Parathyroid adenoma (tissue), 2 donors: ENCODE results near the gene PLCH1.

Experiments used
- H2AFZ ChIP-seq: fragments of 300-600 bp; sonication (generic); one replicate; pipeline ENCODE4 v1.7.0; 2017; ENCODE audit warnings: antibody characterized with exemption, mild to moderate bottlenecking
- H3K27ac ChIP-seq: fragments of 300-600 bp; sonication (generic); one replicate; pipeline ENCODE4 v1.7.0; 2017
- H3K27me3 ChIP-seq: fragments of 300-600 bp; sonication (generic); one replicate; pipeline ENCODE4 v1.7.0; 2017; ENCODE audit warnings: low read length; ENCODE audit not compliant: control insufficient read depth, insufficient read depth
- H3K36me3 ChIP-seq: fragments of 300-600 bp; sonication (generic); one replicate; pipeline ENCODE4 v1.7.0; 2017; ENCODE audit warnings: low read length; ENCODE audit not compliant: control insufficient read depth, insufficient read depth
- H3K4me1 ChIP-seq: fragments of 300-600 bp; sonication (generic); one replicate; pipeline ENCODE4 v1.7.0; 2017; ENCODE audit warnings: control low read depth
- H3K4me2 ChIP-seq: fragments of 300-600 bp; sonication (generic); one replicate; pipeline ENCODE4 v1.7.0; 2017; ENCODE audit warnings: low read length
- H3K4me3 ChIP-seq: fragments of 300-600 bp; sonication (generic); one replicate; pipeline ENCODE4 v1.7.0; 2017; ENCODE audit warnings: low read depth, low read length
- H3K79me2 ChIP-seq: fragments of 300-600 bp; sonication (generic); one replicate; pipeline ENCODE4 v1.7.0; 2017; ENCODE audit warnings: control low read depth
- H3K9ac ChIP-seq: fragments of 300-600 bp; sonication (generic); one replicate; pipeline ENCODE4 v1.7.0; 2017; ENCODE audit warnings: mild to moderate bottlenecking
- H3K9me3 ChIP-seq: fragments of 300-600 bp; sonication (generic); one replicate; pipeline ENCODE4 v1.7.0; 2017; ENCODE audit warnings: low read length; ENCODE audit not compliant: control insufficient read depth
- TF ChIP-seq, protein P1 (sequence below): fragments of 300-600 bp; sonication (generic); IDR thresholded peaks from one replicate; pipeline ENCODE4 v1.7.0; 2017; ENCODE audit warnings: antibody characterized with exemption, mild to moderate bottlenecking
- donor health status: primary hyperparathyroidism.

Gene PLCH1

GRCh38 chr3:155753038-155753639 is 8.3 kb upstream of the PLCH1 start:
- H3K4me2 ChIP-seq: no peak overlapping the region
- no peaks in the 10 kb centered on the region for H3K9me3 ChIP-seq
- peaks cover 7% of the 10 kb centered on the region for H3K4me1 ChIP-seq
- no peak overlapping the region for H3K27ac ChIP-seq
- H3K9ac ChIP-seq: no peak overlapping the region
- TF ChIP-seq, protein P1, sequence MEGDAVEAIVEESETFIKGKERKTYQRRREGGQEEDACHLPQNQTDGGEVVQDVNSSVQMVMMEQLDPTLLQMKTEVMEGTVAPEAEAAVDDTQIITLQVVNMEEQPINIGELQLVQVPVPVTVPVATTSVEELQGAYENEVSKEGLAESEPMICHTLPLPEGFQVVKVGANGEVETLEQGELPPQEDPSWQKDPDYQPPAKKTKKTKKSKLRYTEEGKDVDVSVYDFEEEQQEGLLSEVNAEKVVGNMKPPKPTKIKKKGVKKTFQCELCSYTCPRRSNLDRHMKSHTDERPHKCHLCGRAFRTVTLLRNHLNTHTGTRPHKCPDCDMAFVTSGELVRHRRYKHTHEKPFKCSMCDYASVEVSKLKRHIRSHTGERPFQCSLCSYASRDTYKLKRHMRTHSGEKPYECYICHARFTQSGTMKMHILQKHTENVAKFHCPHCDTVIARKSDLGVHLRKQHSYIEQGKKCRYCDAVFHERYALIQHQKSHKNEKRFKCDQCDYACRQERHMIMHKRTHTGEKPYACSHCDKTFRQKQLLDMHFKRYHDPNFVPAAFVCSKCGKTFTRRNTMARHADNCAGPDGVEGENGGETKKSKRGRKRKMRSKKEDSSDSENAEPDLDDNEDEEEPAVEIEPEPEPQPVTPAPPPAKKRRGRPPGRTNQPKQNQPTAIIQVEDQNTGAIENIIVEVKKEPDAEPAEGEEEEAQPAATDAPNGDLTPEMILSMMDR: peak; percentile 25
- H3K27me3 ChIP-seq: no peaks in the 10 kb centered on the region
- no peaks in the 10 kb centered on the region for H3K79me2 ChIP-seq
- no peaks in the 10 kb centered on the region for H3K36me3 ChIP-seq
- H2AFZ ChIP-seq: no peak overlapping the region
- no peak overlapping the region for H3K4me3 ChIP-seq

DNA sequence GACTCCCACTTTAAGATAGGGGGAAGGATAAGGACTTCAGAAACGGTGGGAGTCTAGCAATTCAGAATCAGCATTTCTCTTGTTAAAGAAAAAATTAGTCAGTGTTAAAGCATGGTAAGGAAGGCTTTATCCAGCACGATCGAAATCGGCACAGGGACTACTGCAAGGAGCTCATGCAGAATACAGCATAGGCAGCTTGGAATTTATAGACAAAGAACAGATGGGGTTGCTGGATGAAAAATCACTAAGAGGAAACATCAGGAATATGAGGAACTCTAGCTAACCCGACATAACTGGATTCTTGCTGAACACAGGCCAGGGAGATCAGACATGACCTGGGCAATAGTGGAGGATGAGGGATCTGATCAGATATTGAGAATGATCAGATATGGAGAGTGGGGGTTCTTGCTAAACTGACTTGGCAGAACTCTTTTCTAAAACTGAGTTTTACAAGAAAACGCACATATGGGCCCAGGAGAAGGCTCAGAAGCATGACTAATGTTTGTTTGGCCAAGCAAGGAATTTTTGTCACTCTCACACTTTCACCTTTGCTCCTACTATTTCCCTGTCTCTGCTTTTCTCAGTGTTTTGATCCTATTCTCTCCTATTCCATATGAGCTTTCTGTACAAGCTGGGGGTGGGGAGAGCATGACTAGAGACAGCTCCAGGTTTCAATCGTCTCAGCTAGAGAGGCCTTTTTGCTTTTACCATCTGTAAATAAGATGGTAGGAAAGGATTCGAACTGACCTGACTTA is 3.9 kb upstream of the PLCH1 start:
- H3K9ac ChIP-seq: no peak overlapping the region
- no peak overlapping the region for H3K4me2 ChIP-seq
- no peaks in the 10 kb centered on the region for H3K9me3 ChIP-seq
- TF ChIP-seq, protein P1: no peak
- H3K36me3 ChIP-seq: no peaks in the 10 kb centered on the region
- H3K4me1 ChIP-seq: peaks cover 10% of the 10 kb centered on the region
- H2AFZ ChIP-seq: peak overlapping the region; percentile 70
- no peak overlapping the region for H3K4me3 ChIP-seq
- H3K27ac ChIP-seq: no peak overlapping the region
- no peaks in the 10 kb centered on the region for H3K27me3 ChIP-seq
- no peaks in the 10 kb centered on the region for H3K79me2 ChIP-seq

GRCh38 chr3:155747946-155748290 is 3.0 kb upstream of the PLCH1 start:
- Histone ChIP-seq H3K9ac (no peak overlapping the region), H3K4me3 (no peak overlapping the region), H3K27ac (no peak overlapping the region), H3K4me2 (no peak overlapping the region), H3K9me3 (no peaks in the 10 kb centered on the region), H2AFZ (no peak overlapping the region), H3K27me3 (no peaks in the 10 kb centered on the region), H3K79me2 (no peaks in the 10 kb centered on the region), H3K4me1 (peaks cover 10% of the 10 kb centered on the region), H3K36me3 (no peaks in the 10 kb centered on the region)
- TF ChIP-seq, protein P1: no peak

- Histone ChIP-seq H3K9me3 (no peaks in the 10 kb centered on the region), H3K27me3 (no peaks in the 10 kb centered on the region), H3K79me2 (no peaks in the 10 kb centered on the region), H3K4me3 (no peak overlapping the region), H3K9ac (no peak overlapping the region), H2AFZ (no peak overlapping the region), H3K27ac (no peak overlapping the region), H3K4me1 (peaks cover 15% of the 10 kb centered on the region), H3K4me2 (no peak overlapping the region), H3K36me3 (no peaks in the 10 kb centered on the region)
- TF ChIP-seq, protein P1: no peak
Observed at GRCh38 chr3:155747286-155747945, 2.5 kb upstream of the PLCH1 start.
